IMR-90 (cell line): ENCODE results near the gene ZNF385C.

Experiments
- CEBPB ChIP-seq: IDR thresholded peaks from 2 replicates; pipeline ENCODE4 v1.6.1; 2012; ENCODE audit warnings: low read depth, low read length, improper control_type of control experiment
- FOS ChIP-seq: fragments of 150-350 bp; IDR thresholded peaks from 2 replicates; pipeline ENCODE4 v1.6.1; 2016; ENCODE audit warnings: low read depth, low read length
- MAFK ChIP-seq: IDR thresholded peaks from 2 replicates; pipeline ENCODE4 v1.6.1; 2012; ENCODE audit warnings: low read depth, low read length, improper control_type of control experiment
- MAZ ChIP-seq: IDR thresholded peaks from 2 replicates; pipeline ENCODE4 v1.6.1; 2012; ENCODE audit warnings: low read depth, mild to moderate bottlenecking, low read length, improper control_type of control experiment, moderate library complexity, borderline replicate concordance
- POLR2A ChIP-seq: IDR thresholded peaks from 2 replicates; pipeline ENCODE4 v1.6.1; 2012; ENCODE audit warnings: mild to moderate bottlenecking, low read depth, low read length
- RAD21 ChIP-seq: IDR thresholded peaks from 2 replicates; pipeline ENCODE4 v1.6.1; 2012; ENCODE audit warnings: low read length, improper control_type of control experiment
- SMC3 ChIP-seq: fragments of 150-350 bp; IDR thresholded peaks from 2 replicates; pipeline ENCODE4 v1.6.1; 2016; ENCODE audit warnings: low read depth, mild to moderate bottlenecking, antibody characterized with exemption, low read length, moderate library complexity
- USF2 ChIP-seq: fragments of 150-350 bp; IDR thresholded peaks from 2 replicates; pipeline ENCODE4 v1.6.1; 2017; ENCODE audit warnings: mild to moderate bottlenecking, antibody characterized with exemption, low read length, low read depth
- TF ChIP-seq, protein P1 (sequence below): conservative IDR thresholded peaks from 2 replicates; pipeline ENCODE4 v1.5.1; 2012; ENCODE audit warnings: mild to moderate bottlenecking, low read depth, low read length, improper control_type of control experiment
- TF ChIP-seq, protein P2 (sequence below): fragments of 150-350 bp; IDR thresholded peaks from 2 replicates; pipeline ENCODE4 v1.6.1; 2016; ENCODE audit warnings: low read depth, mild to moderate bottlenecking, low read length, moderate library complexity, borderline replicate concordance

GRCh38 chr17:42112552-42113176 lies 14.4 kb upstream of the ZNF385C start, which contains the start of gene DHX58:
- TF ChIP-seq, protein P1, sequence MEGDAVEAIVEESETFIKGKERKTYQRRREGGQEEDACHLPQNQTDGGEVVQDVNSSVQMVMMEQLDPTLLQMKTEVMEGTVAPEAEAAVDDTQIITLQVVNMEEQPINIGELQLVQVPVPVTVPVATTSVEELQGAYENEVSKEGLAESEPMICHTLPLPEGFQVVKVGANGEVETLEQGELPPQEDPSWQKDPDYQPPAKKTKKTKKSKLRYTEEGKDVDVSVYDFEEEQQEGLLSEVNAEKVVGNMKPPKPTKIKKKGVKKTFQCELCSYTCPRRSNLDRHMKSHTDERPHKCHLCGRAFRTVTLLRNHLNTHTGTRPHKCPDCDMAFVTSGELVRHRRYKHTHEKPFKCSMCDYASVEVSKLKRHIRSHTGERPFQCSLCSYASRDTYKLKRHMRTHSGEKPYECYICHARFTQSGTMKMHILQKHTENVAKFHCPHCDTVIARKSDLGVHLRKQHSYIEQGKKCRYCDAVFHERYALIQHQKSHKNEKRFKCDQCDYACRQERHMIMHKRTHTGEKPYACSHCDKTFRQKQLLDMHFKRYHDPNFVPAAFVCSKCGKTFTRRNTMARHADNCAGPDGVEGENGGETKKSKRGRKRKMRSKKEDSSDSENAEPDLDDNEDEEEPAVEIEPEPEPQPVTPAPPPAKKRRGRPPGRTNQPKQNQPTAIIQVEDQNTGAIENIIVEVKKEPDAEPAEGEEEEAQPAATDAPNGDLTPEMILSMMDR: no peak
- TF ChIP-seq SMC3: no peak
- no peak for TF ChIP-seq MAZ
- no peak for TF ChIP-seq MAFK
- TF ChIP-seq RAD21: no peak
- no peak for TF ChIP-seq POLR2A
- TF ChIP-seq FOS: no peak
- TF ChIP-seq, protein P2, sequence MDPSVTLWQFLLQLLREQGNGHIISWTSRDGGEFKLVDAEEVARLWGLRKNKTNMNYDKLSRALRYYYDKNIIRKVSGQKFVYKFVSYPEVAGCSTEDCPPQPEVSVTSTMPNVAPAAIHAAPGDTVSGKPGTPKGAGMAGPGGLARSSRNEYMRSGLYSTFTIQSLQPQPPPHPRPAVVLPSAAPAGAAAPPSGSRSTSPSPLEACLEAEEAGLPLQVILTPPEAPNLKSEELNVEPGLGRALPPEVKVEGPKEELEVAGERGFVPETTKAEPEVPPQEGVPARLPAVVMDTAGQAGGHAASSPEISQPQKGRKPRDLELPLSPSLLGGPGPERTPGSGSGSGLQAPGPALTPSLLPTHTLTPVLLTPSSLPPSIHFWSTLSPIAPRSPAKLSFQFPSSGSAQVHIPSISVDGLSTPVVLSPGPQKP: no peak
- peak; percentile 89 for TF ChIP-seq USF2
- no peak for TF ChIP-seq CEBPB
